Epithelial cell of proximal tubule (primary cell): Measurements from ENCODE around the gene CD320. TPM values are rescaled to one million over a fixed set of nuclear protein-coding genes. Genes with fewer than 3 reads are reported as not detected.

Experiments
- DNase-seq: peaks from one replicate; pipeline ENCODE4 v3.0.0-alpha.2; 2011; ENCODE audit warnings: low read depth
- H3K4me3 ChIP-seq: 2 replicates; pipeline ENCODE4 v1.5.1; 2011; ENCODE audit warnings: low read depth, mild to moderate bottlenecking, low read length
- total RNA-seq: library from RNA; depleted of rRNA; stranded (reverse); fragments of >200 nt; gene quantifications from 2 replicates; pipeline ENCODE4 v1.2.3, GENCODE V29; 2015
- TF ChIP-seq, protein P1 (sequence below): conservative IDR thresholded peaks from 2 replicates; pipeline ENCODE4 v1.5.1; 2012; ENCODE audit warnings: low read depth, mild to moderate bottlenecking, low read length

Gene CD320
- total RNA-seq, 1 donor from 2014 or later = 238 TPM

DNA sequence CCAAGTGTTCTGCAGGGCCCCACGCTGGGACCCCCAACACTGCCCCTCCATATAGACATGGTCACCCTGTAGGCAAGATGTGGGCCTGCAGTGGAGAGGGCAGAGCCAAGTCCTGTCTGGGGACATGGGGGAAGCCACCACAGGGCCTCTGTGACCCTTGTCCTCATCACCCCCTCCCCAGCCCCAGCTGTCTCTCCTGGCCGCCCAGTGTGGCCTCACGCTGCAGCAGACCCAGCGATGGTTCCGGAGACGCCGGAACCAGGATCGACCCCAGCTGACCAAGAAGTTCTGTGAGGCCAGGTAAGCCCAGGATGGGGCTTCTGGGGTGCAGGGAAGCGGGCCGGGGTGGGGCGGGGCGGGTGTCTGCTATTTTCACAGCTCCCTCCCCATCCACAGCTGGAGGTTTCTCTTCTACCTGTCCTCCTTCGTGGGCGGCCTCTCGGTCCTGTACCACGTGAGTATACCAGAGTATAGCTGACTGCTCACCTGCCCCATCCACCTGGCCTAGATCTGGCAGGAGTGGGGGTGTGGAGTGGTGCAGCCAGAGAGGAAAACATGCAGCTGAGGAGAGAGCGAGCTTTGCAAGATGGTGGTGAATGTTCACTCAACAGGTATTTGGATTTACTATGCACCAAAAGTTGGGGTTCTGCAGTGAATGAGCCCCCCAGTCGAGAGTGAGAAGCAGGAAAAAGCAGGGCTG, 52.6 kb downstream of the CD320 start:
- TF ChIP-seq, protein P1, sequence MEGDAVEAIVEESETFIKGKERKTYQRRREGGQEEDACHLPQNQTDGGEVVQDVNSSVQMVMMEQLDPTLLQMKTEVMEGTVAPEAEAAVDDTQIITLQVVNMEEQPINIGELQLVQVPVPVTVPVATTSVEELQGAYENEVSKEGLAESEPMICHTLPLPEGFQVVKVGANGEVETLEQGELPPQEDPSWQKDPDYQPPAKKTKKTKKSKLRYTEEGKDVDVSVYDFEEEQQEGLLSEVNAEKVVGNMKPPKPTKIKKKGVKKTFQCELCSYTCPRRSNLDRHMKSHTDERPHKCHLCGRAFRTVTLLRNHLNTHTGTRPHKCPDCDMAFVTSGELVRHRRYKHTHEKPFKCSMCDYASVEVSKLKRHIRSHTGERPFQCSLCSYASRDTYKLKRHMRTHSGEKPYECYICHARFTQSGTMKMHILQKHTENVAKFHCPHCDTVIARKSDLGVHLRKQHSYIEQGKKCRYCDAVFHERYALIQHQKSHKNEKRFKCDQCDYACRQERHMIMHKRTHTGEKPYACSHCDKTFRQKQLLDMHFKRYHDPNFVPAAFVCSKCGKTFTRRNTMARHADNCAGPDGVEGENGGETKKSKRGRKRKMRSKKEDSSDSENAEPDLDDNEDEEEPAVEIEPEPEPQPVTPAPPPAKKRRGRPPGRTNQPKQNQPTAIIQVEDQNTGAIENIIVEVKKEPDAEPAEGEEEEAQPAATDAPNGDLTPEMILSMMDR = no peak
- no peak for DNase-seq
- H3K4me3 ChIP-seq = no peak overlapping the region

DNA sequence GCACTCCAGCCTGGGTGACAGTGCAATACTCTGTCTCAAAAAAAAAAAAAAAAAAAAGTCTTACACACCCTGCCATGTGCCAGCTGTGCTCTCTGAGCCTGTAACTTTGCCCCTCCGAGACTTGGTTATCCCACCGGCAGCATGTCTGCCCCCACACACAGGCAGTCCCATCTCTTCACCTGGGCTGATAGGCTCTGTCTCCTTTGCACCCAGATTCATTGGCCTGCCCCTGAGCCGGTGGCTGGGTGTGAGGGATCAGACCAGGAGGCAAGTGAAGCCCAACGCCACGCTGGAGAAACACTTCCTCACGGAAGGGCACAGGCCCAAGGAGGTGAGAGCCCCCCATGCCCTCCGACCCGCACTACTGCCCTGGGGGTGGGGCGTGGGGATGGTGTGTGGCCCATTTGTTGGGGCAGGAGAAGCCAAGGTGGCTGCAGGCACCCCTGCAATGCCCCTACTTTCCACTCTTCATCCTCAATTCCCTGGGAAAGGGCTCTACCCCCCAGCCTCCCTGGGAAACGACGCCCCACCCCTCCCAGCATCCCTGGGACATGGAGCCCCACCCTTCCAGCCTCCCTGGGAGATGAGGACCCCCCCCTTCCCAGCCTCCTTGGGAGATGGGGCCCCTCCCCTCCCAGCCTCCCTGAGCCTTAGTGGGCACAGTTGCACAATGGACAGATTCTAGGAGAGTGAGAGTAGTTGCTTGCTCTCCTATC, 53.7 kb downstream of the CD320 start:
- no peak overlapping the region for H3K4me3 ChIP-seq
- DNase-seq = no peak
- TF ChIP-seq, protein P1 = no peak

DNA sequence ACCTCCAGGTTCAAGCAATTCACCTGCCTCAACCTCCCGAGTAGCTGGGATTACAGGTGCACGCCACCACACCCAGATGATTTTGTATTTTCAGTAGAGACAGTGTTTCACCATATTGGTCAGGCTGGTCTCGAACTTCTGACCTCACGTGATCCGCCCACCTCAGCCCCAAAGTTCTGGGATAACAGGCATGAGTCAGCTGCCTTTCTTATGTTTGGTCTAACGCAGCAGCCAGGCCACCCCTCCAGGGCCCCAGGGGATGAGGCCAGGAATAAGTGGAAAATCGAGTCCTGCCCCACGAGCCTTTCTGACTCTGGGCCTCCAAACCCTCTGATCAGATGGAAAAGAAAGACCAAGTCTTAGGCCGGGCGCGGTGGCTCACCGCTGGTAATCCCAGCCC, 54.5 kb downstream of the CD320 start:
- H3K4me3 ChIP-seq = no peak overlapping the region
- TF ChIP-seq, protein P1 = no peak
- DNase-seq = no peak

DNA sequence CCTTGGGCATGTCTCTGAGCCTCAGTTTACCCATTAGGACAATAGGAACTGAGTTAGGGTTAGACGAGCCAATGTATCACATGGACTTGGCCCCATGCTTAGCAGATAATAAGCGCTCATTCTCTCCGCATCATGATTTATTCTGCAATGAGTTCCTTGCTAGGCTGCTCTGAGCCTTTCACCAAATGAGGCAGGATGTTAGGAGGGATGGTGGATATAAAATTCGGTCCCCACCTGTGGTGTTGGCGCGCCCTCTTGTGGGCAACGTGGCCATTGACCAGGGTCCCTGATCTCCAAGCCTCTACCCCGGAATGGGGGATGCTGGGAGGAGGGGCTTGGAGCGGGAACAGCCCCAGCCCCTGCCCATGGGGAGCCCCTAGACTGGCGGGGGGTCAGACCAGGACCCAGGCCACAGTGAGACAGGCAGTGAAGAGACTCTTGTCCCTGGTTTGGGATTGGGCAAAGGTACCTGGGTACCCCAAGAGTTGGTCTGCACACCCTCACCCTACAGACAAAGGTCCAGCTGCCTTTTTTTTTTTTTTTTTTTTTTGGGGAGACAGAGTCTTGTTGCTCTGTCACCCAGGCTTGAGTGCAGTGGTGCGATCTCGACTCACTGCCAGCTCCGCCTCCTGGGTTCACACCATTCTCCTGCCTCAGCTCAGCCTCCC, 55.1 kb downstream of the CD320 start:
- no peak for DNase-seq
- H3K4me3 ChIP-seq = no peak overlapping the region
- TF ChIP-seq, protein P1 = peak; percentile 94

Other genes with a start within 250 kb of the CD320 start
- gene FBN3, start 158.8 kb downstream of the CD320 start, total RNA-seq = 0.06 TPM in 1 of 2 replicates, not detected in the other
- gene CERS4, start 99.0 kb downstream of the CD320 start, total RNA-seq = 3.8 and 24.5 TPM in 2 replicates
- gene NDUFA7, start 13.0 kb upstream of the CD320 start, total RNA-seq = 76.6 and 77.9 TPM in 2 replicates
- gene RPS28, start 13.1 kb upstream of the CD320 start, total RNA-seq = 459 and 508 TPM in 2 replicates
- 0.29 and 2.2 TPM in 2 replicates for gene KANK3, start 34.9 kb upstream of the CD320 start, total RNA-seq
- 16.6 and 82.0 TPM in 2 replicates for gene ANGPTL4, start 55.8 kb upstream of the CD320 start, total RNA-seq
- gene RAB11B, start 82.0 kb upstream of the CD320 start, total RNA-seq = 16.6 and 23.3 TPM in 2 replicates
- 48.8 and 58.9 TPM in 2 replicates for gene MARCHF2, start 104.9 kb upstream of the CD320 start, total RNA-seq
- 134 and 169 TPM in 2 replicates for gene HNRNPM, start 136.6 kb upstream of the CD320 start, total RNA-seq
- not detected in 2 replicates for gene PRAM1, start 194.3 kb upstream of the CD320 start, total RNA-seq
- gene ZNF414, start 205.8 kb upstream of the CD320 start, total RNA-seq = 10.4 and 12.4 TPM in 2 replicates